ENCODE data around the gene ST8SIA5.

ST8SIA5 gene

DNA sequence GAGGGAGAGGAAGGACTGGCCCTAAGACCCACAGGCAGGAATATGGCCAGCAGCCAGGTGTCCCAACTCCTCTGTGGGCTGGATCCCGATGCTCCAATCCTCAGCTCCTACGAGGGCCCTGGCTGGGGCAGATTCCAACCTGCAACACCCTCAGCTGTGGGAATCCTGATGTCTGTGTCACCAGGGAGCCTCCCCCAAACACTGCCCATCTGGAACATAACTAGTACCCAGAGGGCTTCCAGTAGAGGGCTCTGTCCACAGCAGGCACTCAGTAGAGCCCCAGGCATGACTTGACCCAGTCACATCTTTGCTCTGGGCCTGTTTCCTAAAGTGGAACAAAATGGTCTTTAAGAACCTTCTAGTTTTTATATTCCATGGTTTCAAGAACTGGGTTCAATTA, 79.2 kb downstream of the ST8SIA5 start:
- no peak for DNase-seq
- H3K4me1 Mint-ChIP-seq = peaks cover 3% of the 10 kb centered on the region

DNA sequence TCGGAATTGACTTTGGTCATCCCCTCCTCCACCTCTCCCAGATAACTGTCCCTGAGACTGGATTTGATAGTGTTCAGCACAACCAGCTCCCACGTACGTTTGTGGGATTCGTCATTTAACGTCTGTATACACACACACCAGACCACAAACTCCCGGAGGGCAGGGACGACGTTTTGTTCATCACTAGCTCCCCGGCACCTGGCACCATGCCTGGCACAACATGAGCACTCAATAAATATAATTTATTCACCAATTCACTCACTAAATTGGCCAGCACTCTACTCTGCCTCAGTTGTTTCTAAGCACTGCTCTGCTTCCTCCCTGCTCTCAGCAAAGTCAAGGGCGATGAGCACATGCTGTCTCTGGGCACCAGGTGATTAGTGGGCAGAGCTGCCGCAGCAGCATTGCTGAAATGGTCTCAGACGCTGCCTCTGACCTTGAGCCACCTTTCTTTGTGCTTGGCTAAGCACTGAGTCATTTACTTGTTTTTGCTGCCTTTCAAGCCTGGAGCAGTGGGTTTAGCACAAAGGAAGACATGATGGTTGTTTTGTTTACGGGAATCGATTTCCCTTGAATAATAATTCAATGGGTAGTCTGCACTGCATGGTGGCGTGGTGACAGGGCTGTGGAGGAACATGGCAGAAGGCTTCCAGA, 80.5 kb downstream of the ST8SIA5 start:
- H3K27me3 Mint-ChIP-seq = peaks cover 10% of the 10 kb centered on the region
- no peak overlapping the region for H3K27ac Mint-ChIP-seq
- DNase-seq = no peak

More for the DNA sequence above, 79.2 kb downstream of the ST8SIA5 start:
- no peak for ATAC-seq
- H3K9me3 Mint-ChIP-seq = no peaks in the 10 kb centered on the region
- H3K27me3 Mint-ChIP-seq = peaks cover 10% of the 10 kb centered on the region
- no peak overlapping the region for H3K27ac Mint-ChIP-seq
- no peak overlapping the region for H3K4me3 Mint-ChIP-seq

DNA sequence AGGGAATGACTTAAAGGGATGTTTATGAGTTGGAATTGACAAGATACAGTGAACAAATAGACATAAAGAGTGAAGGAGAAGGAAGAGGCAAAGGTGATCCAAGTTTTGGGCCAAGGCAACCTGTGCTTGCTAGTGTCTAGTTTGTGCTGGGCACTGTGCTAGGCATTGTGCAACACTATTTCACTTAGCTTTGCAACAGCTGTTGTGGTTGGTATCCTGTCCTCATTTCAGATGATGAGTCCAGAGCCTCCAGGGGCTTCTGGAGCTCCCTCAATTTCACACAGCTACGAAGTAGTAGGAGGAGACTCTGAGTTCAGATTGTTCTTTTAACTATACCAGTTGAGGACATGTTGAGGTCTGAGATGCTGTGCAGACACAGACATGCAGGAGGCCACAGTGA, 81.7 kb downstream of the ST8SIA5 start:
- Mint-ChIP-seq H3K27me3 (peaks cover 10% of the 10 kb centered on the region), H3K4me3 (no peak overlapping the region), H3K4me1 (peaks cover 16% of the 10 kb centered on the region), H3K27ac (no peak overlapping the region), H3K9me3 (no peaks in the 10 kb centered on the region)
- ATAC-seq (no peak), DNase-seq (no peak)

More for the DNA sequence above, 80.5 kb downstream of the ST8SIA5 start:
- H3K4me3 Mint-ChIP-seq = no peak overlapping the region
- H3K4me1 Mint-ChIP-seq = peaks cover 16% of the 10 kb centered on the region
- ATAC-seq = no peak
- no peaks in the 10 kb centered on the region for H3K9me3 Mint-ChIP-seq

DNA sequence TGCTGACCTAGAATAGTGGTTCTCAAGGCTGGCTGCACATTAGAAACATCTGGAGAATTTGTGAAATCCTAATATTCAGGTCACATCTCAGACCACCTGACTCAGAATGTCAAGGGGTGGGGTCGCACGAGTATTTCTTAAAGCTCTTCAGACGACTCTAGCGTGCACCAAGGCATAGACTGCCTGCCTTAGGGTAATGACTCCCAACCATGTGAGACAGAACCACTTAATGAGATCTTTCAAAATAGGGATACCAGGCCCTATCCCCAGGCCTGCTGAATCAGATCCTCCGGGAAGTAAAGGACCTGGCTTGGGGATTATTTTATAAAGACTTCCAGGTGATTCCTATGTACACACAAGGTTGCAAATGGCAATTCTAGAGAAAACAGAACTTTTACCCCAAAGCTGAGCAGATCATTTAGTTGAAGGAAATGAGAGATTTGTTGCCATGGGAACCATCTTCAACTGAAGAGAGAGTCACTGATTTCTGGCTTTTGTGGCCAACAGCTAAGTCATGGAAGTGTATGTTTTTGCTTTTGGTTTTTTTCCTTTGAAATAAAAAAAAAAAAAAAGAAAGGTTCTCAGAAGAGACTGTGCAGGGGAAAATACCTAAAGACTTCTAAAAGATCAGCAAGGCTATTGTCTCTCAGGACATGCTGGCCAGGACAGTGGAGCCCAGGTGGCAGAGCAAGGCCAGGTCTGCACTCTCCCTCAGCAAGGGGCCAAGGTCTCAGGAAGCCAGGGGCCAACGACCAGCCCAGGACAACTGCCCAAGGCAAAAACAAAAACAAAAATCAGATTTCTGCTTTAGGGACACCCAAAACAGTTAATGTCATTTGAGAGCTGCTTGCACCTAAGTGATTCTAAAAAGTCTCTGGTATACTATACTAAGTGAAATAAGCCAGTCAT, 84.5 kb downstream of the ST8SIA5 start:
- Mint-ChIP-seq H3K4me1 (peaks cover 16% of the 10 kb centered on the region), H3K27me3 (peaks cover 10% of the 10 kb centered on the region), H3K4me3 (no peak overlapping the region), H3K27ac (peak overlapping the region; percentile 42 to 55), H3K9me3 (no peaks in the 10 kb centered on the region)
- peak; percentile 71 for ATAC-seq
- DNase-seq = peak in 1 of 2 donors; percentile 13

DNA sequence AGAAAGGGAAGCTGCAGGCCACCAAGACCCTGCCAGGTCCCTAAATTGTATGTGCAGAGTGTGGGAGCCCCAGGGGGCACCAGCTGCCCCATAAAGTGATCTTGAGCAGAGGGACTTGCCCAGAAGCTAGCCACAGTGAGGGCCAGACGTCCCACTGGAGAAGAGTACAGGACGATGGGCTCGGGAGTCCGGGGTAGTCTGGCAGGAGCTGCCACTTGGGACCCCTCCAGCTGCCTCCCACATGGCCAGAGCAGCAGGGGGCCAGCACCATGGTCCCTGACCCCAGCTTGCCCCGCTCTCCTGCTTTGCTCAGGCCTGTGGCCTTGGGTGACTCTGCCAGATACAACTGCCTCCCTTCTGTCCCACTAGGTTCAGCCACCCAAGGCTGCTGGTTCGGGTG, 88.2 kb downstream of the ST8SIA5 start:
- Mint-ChIP-seq H3K4me1 (peaks cover 16% of the 10 kb centered on the region), H3K27me3 (peaks cover under 1% of the 10 kb centered on the region), H3K4me3 (no peak overlapping the region), H3K27ac (no peak overlapping the region), H3K9me3 (no peaks in the 10 kb centered on the region)
- ATAC-seq (no peak), DNase-seq (no peak)

DNA sequence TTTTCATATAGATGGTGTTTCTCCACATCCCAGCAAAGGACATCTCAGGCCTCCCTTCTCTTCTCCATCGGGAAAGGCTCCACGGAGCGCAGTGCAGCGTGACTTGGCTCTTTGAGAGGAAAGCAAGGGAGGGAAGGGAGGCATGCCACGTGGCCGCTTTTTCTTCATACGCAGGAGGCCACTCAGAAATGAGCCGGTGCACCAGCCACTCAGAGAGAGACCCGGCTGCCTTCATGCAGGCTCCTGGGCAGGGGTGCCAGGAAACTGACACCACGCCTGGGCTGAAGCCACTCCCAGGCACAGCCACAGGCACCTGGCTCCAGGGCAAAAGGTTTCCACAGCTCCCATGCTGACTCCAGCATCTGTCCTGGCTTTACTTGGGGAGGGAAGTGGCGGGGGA, 88.7 kb downstream of the ST8SIA5 start:
- no peak overlapping the region for H3K27ac Mint-ChIP-seq
- H3K27me3 Mint-ChIP-seq = no peaks in the 10 kb centered on the region
- no peak for ATAC-seq
- DNase-seq = no peak
- no peaks in the 10 kb centered on the region for H3K9me3 Mint-ChIP-seq
- peaks cover 16% of the 10 kb centered on the region for H3K4me1 Mint-ChIP-seq
- no peak overlapping the region for H3K4me3 Mint-ChIP-seq

DNA sequence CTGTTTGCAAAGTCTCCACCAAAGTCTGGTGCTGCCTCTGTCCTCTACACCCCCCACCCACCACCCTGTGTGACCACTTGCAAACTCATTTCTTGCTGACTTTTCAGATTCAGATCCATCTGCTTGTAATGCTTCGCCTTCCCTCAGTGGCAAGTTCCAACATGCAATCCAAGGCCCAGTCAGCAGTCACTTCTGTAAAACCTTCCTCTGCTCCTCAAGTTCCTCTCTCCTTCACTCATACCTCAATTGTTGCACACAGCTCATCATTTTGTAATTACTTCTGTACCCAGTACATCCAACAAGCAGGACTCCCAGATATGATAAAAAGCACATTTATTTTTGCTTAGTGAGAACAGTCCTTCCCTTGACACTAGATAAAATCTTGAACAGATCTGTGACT, 93.3 kb downstream of the ST8SIA5 start:
- Mint-ChIP-seq H3K4me1 (no peaks in the 10 kb centered on the region), H3K9me3 (no peaks in the 10 kb centered on the region)

DNA sequence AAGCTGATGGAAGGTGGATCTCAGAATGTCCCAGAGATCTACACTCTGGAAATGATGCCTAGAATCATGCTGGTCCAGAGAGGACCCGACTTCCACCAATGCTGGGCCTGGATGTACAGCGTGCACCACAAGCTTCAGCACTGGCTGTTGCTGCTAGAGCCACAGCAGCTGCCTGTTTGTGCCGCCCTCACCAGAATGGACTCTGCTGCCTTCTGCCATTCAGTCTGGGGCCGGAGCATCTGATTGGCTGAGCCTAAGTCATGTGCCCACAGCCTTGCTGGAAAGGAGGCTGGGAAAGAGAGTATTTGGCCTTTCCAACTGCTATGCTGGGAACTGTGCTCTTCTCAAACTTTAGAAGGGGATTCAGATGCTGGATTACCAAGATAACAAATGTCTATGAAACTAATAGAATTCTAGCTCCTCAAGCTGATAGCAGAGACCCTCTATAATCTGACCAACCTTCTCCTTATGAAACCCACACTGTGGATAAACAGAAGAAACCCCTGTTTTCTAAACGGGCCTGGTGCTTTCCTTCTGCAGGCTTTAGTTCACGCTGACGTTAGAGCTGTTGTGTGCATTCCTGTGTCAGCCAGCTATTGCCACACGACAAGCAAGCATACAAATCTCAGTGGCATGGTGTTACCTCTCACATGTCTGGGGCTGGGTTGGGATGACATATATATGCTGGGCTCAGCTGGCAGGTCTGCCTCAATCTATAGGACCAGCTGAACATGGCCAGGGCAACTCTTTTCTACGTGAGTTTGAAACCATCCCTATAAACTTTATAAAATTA, 95.7 kb downstream of the ST8SIA5 start:
- Mint-ChIP-seq H3K9me3 (no peaks in the 10 kb centered on the region), H3K4me3 (no peak overlapping the region), H3K27me3 (no peaks in the 10 kb centered on the region), H3K27ac (no peak overlapping the region), H3K4me1 (no peaks in the 10 kb centered on the region)
- ATAC-seq (no peak), DNase-seq (no peak)

More for the DNA sequence above, 93.3 kb downstream of the ST8SIA5 start:
- ATAC-seq (no peak), DNase-seq (no peak)
- Mint-ChIP-seq H3K4me3 (no peak overlapping the region), H3K27ac (no peak overlapping the region), H3K27me3 (no peaks in the 10 kb centered on the region)

DNA sequence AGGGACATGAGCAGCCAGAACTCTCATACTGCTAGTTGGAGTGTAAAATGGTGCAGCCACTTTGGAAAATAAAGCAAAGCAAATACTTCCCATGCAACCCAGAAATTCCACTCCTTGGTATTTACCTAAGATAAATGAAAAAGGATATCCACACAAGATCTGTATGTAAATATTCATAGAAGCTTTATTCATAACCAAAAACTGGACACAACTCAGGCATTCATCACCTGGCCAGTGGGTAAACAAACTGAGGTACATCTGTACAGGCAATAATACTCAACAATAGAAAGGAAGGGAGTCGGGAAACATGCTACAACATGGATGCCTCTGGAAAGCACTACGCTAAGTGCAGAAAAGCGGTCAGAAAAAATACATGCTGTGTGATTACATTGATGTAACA, 97.4 kb downstream of the ST8SIA5 start:
- no peak for DNase-seq
- ATAC-seq = no peak
- Mint-ChIP-seq H3K4me1 (no peaks in the 10 kb centered on the region), H3K27me3 (no peaks in the 10 kb centered on the region), H3K4me3 (no peak overlapping the region), H3K27ac (no peak overlapping the region), H3K9me3 (no peaks in the 10 kb centered on the region)

DNA sequence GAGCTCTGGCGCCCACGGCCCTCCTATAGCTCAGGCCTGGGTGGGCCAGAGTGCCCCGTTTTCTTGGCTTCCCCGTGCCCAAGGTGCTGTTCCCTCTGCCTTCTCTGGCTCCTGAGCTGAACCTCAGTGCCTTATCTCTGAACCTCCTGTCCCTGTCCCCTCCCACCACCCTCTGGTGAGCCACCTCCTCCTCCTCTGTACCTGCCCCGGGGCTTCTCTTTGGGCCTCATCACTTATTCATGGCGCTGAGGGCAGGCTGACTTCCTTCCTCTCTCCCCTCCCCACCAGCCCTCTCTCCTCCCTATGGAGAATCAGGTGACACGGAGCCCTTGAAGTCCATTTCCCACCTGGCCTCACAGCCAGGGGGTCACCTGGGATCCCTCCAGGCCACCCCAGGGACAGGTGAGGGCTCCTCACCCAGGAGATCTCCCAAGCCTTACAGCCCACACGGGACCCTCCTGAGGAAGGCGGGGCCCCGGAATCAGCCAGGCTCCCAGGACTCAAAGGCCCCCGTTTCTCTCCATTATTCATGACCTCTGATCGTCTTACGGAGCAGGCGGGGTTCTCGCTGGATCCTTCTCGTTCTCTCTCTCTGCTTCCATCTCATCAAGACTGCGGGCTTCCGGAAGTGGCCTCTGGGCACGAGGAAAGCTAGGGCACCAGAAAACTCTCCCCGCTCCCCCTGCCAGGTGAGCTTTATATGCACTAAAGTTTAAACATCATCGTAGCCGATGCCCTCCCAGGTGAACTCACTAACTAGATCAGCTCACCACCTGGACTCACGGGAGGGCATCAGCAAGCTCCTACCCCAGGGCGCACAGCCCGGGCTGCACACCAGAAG, 99.5 kb downstream of the ST8SIA5 start, which contains the start of gene LOXHD1:
Gene LOXHD1, minus strand, starts transcription at position 106 of the 841 bp plus-strand sequence. CDS start 187 bp downstream, outside the sequence.
- DNase-seq (no peak), ATAC-seq (no peak)
- H3K27ac Mint-ChIP-seq = peak within 1 kb of the TSS; percentile 64 to 72
- H3K4me3 Mint-ChIP-seq = no peak within 1 kb of the TSS
- no peaks in the 10 kb centered on the region for H3K4me1 Mint-ChIP-seq
- no peaks in the 10 kb centered on the region for H3K27me3 Mint-ChIP-seq
- H3K9me3 Mint-ChIP-seq = no peaks in the 10 kb centered on the region

DNA sequence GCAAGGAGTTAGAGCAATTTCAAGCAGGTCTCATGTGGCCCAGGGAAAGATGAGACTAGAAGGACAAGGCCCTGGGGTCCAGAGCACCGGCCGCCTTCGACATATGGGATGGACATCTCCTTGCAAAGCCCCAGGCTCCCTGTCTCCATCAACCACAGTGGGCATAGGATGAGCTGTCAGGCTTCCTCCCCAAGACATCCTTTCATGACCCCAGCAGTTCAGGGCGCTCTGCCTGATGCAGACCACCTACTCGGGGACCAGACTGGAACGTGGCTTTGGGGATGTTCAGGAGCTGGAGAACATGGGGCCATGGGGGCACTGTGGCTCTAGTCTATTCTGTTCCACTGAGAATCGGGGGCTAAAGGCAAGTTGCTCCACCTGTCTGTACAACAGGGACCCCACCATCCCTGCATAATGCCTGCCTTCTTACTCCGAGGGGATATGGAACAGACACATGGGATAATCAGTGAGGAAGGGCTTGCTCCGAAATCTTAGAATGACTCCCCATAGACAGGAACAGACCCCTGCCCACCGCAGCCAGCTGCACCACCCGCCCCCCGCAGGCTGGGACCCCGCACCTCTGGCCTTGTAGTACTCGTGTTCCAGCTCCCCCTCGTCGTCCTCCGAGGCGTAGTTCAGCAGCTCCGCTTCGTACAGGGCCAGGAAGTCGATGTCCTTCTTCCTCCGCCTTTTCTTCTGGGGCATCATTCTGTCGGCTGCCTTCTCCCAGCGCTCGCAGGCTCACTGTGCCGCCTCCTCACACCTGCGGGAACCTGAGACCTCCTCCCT, 100.3 kb downstream of the ST8SIA5 start:
- Mint-ChIP-seq H3K9me3 (no peaks in the 10 kb centered on the region), H3K4me3 (no peak overlapping the region), H3K27me3 (no peaks in the 10 kb centered on the region), H3K4me1 (no peaks in the 10 kb centered on the region), H3K27ac (no peak overlapping the region)
- DNase-seq (no peak), ATAC-seq (no peak)

DNA sequence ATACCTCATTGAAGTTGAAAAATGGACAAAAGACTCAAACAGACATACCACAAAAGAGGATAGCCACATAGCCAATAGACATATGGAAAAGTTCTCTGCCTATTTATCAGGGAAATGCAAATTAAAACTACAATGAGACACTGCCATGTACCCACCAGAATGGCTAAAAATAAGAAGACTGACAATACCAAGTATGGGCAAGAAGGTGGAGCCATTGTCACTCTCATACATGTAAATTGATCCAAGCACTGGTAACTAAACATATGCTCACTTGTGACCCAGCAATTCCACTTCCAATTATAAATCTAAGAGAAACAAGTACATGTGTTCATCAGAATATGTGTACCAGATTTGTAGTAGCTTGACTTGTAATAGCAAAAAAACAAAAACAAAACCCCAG, 104.5 kb downstream of the ST8SIA5 start:
- H3K9me3 Mint-ChIP-seq = no peaks in the 10 kb centered on the region
- no peaks in the 10 kb centered on the region for H3K27me3 Mint-ChIP-seq
- H3K4me1 Mint-ChIP-seq = no peaks in the 10 kb centered on the region
- no peak overlapping the region for H3K27ac Mint-ChIP-seq
- ATAC-seq (no peak), DNase-seq (no peak)
- no peak overlapping the region for H3K4me3 Mint-ChIP-seq

DNA sequence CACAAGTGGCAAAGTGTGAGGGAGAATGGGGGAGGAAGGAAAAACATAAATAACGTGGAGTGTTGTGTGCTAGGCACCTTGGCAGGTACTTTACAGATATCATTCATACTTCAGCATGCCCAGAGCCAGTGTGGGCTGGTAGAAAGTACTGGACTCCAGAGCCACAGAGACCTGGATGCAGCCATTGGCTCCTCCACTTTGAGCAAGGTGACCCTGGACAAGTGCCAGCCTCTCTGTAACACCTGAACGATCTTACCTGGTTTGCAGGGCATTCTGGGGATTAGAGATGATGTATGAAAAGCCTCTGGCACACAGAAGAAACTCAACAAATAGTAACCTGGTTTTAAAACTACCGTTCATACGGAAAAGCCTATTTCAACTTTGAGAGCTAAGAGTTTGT, 106.2 kb downstream of the ST8SIA5 start:
- H3K27ac Mint-ChIP-seq = no peak overlapping the region
- no peaks in the 10 kb centered on the region for H3K9me3 Mint-ChIP-seq
- H3K27me3 Mint-ChIP-seq = no peaks in the 10 kb centered on the region
- H3K4me1 Mint-ChIP-seq = no peaks in the 10 kb centered on the region
- no peak for ATAC-seq
- H3K4me3 Mint-ChIP-seq = no peak overlapping the region
- no peak for DNase-seq

DNA sequence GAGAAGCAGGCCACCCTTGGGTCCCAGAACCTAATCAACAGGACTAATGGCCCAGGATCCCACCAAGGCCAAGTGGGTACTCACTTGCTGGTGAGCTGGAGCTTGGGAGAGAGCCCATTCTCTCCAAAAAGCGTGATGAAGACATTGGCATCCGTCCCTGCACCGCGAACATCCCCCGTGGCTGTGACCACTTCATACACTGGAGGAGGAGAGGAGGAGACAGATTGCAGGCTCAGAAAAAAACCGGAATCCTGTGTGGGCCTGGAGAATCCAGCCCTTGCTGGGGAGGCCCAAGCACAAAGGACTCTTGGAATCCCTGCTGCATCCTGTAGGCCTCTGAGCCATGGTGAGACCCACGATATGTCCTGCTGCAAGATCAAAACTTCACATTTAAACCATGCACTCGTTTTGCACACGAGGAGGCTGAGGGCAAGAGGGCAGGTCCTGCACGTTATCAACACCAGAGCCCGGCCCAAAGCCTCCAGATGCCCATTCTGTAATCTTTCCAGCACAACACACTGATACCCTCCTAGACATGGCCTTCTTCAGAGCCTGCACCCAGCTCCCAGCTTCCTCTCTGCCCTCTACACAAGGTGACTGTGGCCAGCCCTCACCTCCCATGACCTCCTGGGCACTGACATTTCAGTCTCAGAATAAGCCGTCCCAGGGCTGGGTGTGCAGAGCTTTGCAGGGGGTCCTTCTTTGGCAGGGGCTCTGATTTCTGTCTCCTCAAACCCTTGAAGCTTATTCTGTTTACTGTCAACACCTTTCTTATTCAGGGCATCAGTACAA, 107.6 kb downstream of the ST8SIA5 start:
- no peaks in the 10 kb centered on the region for H3K9me3 Mint-ChIP-seq
- H3K4me1 Mint-ChIP-seq = no peaks in the 10 kb centered on the region
- no peak overlapping the region for H3K4me3 Mint-ChIP-seq
- no peak overlapping the region for H3K27ac Mint-ChIP-seq
- H3K27me3 Mint-ChIP-seq = no peaks in the 10 kb centered on the region
- ATAC-seq (no peak), DNase-seq (no peak)
